Epithelial cell of prostate (primary cell): ENCODE data around the gene AGO1.
"Not testable (repeated sequence)": the region's sequence is repeated elsewhere in the genome, so short reads cannot be mapped to it uniquely, and the experiment has no call there.

Experiments used
- DNase-seq: peaks from one replicate; pipeline ENCODE4 v3.0.0-alpha.2; 2011; ENCODE audit warnings: low read depth, low spot score
- H3K27ac ChIP-seq: fragments of 450-650 bp; 2 replicates; pipeline ENCODE4 v1.5.1; 2017; ENCODE audit warnings: mild to moderate bottlenecking

AGO1 gene

DNA sequence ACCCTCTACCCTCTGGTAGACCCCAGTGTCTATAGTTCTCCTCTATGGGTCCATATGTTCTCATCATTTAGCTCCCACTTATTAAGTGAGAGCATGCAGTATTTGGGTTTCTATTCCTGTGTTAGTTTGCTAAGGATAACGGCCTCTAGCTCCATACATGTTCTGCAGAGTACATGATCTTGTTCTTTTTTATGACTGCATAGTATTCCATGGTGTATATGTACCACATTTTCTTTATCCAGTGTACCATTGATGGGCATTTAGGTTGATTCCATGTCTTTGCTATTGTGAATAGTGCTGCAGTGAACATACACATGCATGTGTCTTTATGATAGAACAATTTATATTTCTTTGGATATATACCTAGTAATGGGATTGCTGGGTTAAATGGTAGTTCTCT is 81.3 kb downstream of the AGO1 start:
- not testable (repeated sequence) for DNase-seq, H3K27ac ChIP-seq

GRCh38 chr1:35968396-35968795 is 85.4 kb downstream of the AGO1 start:
- DNase-seq = no peak
- no peak overlapping the region for H3K27ac ChIP-seq

DNA sequence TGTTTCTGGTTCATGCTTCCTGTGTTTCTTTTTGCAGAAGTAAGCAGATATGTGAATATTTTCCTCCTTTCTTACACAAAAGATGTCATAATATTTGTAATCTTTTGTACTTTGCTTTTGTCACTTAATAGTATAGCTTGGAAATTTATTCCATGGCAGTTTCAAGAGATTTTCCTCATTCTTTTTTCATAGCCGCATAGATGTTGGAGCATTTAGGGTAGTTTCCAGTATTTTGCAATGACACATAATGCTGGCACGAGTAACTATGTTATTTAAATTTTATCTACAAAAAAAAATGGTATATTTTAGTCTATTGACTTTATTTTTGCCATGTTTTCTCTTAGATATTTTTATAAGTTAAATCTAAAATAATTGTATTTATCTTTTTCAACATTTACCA is 88.6 kb downstream of the AGO1 start:
- no peak overlapping the region for H3K27ac ChIP-seq

DNA sequence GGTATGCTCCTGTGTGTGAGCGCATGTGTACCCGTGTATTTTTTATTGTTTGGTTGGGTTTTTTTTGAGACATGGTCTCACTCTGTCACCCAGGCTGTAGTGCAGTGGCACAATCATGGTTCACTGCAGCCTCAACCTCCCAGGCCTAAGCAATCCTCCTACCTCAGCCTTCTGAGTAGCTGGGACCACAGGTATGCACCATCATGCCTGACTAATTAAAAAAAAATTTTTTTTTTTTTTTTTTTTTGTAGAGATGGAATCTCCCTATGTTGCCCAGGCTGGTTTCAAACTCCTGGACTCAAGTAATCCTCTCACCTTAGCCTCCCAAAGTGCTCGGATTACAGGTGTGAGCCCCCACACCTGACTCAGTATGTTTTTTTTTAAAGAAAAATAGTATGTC is 89.6 kb downstream of the AGO1 start:
- DNase-seq, H3K27ac ChIP-seq: not testable (repeated sequence)

More for the DNA sequence above, 88.6 kb downstream of the AGO1 start:
- DNase-seq = no peak

DNA sequence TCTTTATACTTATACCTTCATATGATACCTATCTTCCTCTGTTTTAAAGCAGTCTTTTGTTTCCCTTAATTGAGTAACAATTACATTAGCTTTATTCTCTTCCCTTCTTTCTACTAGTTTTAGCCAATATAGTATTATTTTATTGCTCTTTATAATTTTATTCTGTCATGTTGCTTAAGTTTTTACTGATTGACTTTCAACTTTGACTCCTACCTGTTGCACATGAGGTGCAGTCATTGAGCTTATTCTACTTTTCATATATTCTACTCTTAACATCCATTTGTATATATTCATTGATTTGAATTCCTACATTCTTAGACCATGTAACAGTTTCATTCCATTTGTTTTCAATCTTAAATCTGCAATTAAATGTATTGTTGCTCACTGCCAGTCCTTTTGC is 97.1 kb downstream of the AGO1 start:
- no peak for DNase-seq
- no peak overlapping the region for H3K27ac ChIP-seq
